Measurements from ENCODE around the gene C14orf39. TPM values are rescaled to one million over a fixed set of nuclear protein-coding genes. Genes with fewer than 3 reads are reported as not detected.

The C14orf39 gene, protein sequence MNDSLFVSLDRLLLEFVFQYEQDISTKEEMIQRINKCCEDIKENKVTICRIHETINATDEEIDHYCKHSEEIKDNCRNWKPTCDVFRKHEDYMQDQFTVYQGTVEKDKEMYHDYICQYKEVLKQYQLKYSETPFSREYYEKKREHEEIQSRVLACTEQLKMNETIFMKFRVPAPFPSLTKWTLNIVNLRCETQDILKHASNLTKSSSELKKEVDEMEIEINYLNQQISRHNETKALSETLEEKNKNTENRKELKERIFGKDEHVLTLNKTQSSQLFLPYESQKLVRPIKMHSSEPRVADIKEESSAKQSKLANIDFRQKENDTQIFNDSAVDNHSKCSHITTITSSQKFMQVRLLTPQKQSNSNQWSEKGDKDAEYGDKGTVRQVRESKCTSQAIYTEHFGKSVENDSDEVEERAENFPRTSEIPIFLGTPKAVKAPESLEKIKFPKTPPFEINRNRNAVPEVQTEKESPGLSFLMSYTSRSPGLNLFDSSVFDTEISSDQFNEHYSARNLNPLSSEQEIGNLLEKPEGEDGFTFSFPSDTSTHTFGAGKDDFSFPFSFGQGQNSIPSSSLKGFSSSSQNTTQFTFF
- total RNA-seq = not detected in 2 replicates

DNA sequence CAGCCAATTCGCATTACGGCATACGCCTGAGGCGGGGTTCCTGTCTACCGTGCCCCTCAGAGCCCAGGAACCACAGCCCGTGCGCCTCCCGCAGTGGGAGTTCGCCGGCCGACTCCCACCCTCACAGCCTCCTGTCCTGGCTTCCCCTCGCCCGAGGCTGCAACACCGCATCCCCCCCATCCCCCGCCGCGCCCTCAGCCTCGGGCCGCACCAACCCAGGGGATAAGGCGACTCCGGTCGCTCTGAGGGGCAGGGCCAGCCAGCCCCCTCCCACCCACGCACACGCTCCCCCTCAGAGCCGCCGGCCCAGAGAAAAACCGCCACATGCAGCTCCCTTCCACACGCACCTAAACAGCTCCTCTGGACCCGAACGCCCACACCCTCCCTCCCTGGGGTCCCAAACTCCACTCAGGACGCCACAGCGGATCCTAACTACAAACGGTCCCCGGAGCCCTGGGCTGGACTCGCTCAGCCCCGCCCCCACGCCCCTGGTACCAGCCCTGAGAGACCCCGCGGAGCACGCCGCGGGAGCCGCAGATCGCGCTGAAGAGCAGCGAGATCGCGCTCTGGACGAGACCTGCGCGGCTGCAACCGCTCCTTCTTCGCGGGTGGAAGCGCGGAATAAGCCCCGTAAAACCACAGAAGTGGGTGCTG, at the start of gene C14orf39:
Gene C14orf39 (minus strand): TSS at position 466 of the 654 bp plus-strand sequence. CDS start 985 bp downstream, outside the sequence.

DNA sequence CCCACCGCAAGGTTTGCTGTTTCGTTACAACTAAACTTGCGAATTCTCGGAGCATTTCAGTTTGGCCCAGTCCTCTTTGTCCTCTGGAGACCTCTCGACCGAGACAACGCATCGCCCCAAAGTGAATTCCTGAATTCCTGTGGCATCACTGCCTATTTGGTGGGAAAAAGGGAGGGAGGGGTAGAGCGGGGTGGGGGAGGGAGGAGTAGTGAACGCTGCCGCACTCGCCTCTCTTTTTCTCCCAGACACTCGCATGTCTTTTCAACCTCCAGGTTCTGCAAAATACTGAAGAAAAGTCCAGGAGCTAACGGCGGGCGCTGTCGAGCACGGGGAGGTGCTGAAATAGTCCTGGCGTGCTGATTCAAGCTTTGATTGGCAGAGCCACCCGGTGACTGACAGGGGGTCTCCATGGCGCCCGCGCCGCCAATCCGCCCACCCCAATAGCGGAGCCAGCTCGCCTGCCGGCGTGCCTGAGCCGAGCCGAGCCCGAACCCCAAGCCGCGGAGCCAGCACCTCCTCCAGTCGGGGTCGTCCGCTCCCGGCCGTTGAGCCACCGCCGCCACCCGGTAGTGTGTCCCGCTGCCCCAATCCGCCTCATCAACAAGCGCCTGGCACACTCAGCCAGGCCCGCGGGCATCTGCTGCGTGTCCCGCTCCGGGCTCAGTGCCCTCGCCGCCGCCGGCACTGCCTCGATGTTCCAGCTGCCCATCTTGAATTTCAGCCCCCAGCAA, 23.0 kb upstream of the C14orf39 start, which contains the start of gene SIX6:
Gene SIX6 (plus strand): TSS at position 440 of the 731 bp plus-strand sequence. CDS start 253 bp downstream, at position 693.

Other genes starting within 250 kb of the C14orf39 start
- gene PPM1A, start 236.8 kb downstream of the C14orf39 start, total RNA-seq = 15.9 and 34.9 TPM in 2 replicates
- gene SIX6, start 23.1 kb upstream of the C14orf39 start, total RNA-seq = not detected in 2 replicates
- 0.68 and 0.79 TPM in 2 replicates for gene SIX1, start 163.4 kb upstream of the C14orf39 start, total RNA-seq
- gene SIX4, start 238.3 kb upstream of the C14orf39 start, total RNA-seq = 5.2 and 5.3 TPM in 2 replicates
- 38.8 and 51.9 TPM in 2 replicates for gene MNAT1, start 248.7 kb upstream of the C14orf39 start, total RNA-seq

All from aortic smooth muscle cell (primary cell).